Activated effector memory CD4-positive, alpha-beta T cell treated with Interleukin-2 at 50 U/mL for 16 hours (primary cell): ENCODE results near the gene ZFR.
"Not testable (repeated sequence)": the region's sequence is repeated elsewhere in the genome, so short reads cannot be mapped to it uniquely, and the experiment has no call there.

Experiments
- DNase-seq: peaks from one replicate; pipeline ENCODE4 v3.0.0-alpha.2; 2020

The ZFR gene

DNA sequence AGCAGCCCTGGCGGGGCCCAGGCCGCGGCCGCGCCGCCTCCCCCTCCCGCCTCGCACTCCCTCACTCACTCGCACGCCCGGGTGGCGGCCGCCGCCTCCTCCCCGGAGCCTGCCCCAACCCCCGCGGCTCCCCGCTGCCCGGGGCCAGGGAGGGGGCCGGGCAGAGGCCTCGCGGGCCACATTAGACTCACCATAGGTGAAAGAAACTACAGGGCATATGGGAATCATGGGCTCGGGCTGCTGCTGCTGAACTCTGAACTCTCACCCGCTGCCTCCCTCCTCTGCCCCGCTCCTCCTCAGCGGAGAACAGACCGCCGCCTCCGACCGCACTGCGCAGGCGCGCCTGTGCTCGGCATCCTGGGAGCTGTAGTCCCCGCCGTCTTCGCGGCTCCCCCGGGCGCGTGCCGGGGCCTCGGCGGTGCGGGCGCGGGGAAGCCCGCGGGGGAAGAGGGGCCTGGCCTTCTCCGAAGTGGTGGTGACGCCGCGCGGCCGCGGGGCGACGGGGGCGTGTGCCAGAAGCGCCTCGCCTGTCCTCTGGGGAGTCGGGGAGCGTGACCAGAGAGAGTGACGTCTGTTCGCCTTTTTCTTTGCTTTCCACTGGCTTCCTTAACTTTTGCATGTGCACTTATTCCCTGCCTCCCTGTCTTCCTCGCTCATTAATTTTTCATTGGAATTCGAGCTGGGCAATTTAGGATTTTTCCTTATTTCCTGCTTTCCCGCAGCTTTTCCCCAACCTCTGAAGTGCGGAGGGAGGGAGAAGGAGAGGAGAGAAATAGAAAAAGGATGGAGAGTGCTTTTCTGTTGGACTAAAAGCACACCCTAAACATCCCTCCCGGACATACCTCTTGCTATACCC, at the start of gene ZFR:
ZFR (minus strand) TSS at position 310 of the 856 bp plus-strand sequence; CDS start at position 228, 82 bp downstream.
- DNase-seq: peak; percentile 89

GRCh38 chr5:32490972-32491557, 46.5 kb upstream of the ZFR start:
- DNase-seq: no peak

- peak; percentile 40 for DNase-seq
These were observed 45.4 kb upstream of the ZFR start for GRCh38 chr5:32489791-32490562.

DNA sequence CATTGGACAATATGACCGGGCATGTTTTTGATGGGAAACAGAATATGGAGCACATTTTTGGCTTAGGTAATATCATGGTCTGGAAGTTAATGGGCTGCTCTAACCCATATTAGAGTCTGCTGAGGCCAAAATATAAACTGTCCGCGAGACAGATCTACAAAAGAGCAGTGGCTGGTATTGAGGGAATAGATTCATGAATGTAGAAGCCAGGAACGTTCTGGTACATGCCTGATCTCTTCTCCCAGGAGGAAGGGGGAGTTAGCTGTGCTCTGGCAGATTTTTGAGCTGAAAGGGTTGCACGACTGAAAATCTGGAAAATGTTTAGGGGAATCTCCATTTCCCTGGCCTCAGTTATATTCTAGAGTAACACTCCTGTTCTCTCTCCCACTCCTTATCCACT, 42.9 kb upstream of the ZFR start:
- no peak for DNase-seq

DNA sequence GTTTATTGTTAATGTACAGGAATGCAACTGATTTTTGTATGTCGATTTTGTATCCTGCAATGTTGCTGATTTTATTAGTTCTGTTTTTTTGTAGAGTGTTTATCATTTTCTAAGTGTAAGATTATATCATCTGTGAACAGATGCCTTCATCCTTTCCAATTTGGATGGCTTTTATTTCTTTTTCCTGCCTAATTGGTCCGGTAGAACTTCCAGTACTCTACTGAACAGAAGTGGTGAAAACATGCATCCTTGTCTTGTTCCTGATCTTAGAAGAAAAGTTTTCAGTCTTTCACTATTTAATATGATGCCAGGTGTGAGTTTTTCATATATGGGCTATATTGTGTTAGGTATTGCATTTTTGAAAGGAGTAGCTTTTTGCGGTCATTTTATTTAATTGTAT, 42.5 kb upstream of the ZFR start:
- no peak for DNase-seq

- DNase-seq: no peak
These were observed 37.7 kb upstream of the ZFR start for GRCh38 chr5:32482193-32482592.

GRCh38 chr5:32479096-32479495, 34.6 kb upstream of the ZFR start:
- DNase-seq: no peak

GRCh38 chr5:32476891-32477290, 32.4 kb upstream of the ZFR start:
- DNase-seq: no peak

- no peak for DNase-seq
These were observed 31.0 kb upstream of the ZFR start for GRCh38 chr5:32475334-32476097.

- DNase-seq: no peak
These were observed 29.8 kb upstream of the ZFR start for GRCh38 chr5:32474209-32474854.

DNA sequence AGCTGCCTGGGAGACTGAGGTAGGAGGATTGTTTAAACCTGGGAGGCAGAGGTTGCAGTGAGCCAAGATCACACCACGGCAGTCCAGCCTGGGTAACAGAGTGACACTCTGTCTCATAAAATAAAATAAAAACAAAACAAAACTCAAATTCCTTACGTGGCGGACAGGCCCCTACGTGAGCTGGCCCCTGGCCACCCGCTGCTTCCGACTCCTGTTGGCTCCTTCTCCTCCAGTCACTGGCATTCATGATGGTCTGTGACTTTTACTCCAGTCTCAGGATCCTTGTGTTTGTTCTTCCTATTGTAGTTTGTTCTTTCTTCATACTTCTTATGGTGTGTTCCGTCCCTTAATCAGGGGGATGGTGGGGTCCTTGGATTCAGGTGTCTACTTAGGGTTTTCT, 28.5 kb upstream of the ZFR start:
- DNase-seq: no peak

- no peak for DNase-seq
These were observed 27.2 kb upstream of the ZFR start for GRCh38 chr5:32471784-32472183.

DNA sequence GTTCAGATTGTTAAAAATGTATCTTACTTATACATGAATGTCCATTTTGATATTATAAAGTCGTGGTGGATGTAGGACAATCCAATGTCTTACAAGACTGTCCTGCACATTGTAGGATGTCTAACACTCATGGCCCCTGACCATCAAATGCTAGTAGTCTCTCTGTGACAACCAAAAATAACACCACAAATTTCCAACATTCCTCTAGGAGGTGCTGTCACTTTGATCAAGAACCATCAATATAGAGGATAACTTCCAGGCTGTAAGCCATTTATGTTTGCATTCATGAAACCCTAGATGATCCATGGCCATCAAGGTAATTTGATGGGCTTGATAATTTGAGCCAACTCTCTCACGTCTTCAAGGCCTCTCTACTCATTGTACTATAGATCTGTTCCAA, 20.5 kb upstream of the ZFR start:
- no peak for DNase-seq

GRCh38 chr5:32462618-32463017, 18.1 kb upstream of the ZFR start:
- no peak for DNase-seq

DNA sequence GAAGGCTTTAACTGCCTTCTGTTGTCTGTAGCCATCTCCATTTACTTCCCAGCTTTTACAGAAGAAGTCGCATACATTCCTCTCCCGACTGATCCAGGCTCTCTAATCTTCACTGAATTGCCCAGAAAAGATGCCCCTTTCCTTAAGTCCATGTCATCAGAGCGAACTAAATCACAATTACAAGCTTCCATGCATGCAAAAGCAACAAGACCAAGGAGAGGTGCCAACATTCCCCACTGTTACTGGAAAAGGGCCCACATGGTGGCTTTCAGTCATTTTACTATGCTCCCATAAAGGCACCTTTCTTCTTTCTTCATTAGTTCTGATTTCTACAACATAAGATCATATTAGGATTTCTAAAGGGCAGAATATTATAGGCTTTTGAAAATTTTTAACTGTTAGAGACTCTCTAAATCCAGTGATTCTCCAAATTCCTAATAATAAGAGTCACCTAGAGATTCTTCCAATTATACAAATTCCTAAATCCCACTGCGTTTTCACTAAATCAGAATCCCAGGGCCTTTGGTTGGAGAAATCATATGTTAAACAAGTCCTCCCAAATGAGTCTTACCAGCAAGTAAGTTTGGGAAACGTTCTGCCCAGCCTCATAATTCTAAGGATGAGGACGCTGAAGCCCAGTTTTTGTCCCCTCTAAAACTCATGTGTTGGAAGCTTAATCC, 17.0 kb upstream of the ZFR start:
- DNase-seq: no peak

DNA sequence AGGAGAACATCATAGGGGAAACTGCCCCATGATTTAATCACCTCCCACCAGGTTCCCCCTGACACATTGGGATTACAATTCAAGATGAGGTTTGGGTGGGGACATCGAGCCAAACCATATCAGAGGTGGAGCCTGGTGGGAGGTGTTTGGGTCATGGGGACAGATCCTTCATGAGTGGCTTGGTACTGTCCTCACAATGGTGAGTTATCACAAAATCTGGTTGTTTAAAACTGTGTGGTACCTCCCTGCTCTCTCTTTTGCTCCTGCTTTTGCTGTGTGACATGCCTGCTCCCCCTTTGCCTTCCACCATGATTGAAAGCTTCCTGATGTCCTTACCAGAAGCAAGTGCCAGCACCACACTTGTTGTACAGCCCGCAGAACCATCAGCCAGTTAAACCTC, 16.2 kb upstream of the ZFR start:
- DNase-seq: no peak

DNA sequence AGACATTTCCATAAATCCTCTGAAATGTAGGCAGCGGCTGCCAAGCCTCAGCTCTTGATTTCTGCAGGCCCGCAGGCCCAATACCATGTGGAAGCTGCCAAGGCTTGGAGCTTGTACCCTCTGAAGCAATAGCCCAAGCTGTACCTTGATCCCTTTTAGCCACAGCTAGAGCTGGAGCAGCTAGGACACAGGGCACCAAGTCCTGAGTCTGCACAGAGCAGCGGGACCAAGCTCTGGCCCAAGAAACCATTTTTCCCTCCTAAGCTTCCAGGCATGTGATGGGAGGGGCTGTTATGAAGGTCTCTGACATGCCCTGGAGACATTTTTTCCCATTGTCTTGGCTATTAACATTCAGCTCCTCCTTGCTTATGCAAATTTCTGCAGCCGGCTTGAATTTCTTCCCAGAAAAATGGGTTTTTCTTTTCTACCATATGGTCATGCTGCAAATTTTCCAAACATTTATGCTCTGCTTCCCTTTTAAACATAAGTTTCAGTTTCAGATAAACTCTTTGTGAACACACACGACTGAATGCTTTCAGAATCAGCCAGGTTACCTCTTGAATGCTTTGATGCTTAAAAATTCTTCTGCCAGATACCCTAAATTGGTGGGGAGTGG, 14.4 kb upstream of the ZFR start:
- no peak for DNase-seq

DNA sequence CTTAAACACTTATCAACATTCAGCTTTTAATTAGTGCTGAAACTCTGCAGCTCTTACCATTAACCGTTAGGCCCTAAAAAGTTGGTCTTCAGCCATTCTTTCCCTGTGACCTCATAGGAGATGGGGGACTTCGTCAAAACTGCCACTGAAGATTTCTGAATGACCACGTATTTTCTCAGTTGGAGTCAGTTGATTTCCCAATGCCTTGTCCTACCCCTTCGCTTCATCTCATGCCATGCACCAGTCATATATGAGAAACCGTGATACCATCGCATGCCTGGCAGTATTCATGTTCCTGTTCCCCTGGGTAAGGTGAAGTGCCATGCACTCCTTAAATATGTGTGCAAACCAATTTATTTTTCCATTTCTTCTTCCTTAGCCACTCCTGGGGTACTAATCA, 10.8 kb upstream of the ZFR start:
- no peak for DNase-seq

DNA sequence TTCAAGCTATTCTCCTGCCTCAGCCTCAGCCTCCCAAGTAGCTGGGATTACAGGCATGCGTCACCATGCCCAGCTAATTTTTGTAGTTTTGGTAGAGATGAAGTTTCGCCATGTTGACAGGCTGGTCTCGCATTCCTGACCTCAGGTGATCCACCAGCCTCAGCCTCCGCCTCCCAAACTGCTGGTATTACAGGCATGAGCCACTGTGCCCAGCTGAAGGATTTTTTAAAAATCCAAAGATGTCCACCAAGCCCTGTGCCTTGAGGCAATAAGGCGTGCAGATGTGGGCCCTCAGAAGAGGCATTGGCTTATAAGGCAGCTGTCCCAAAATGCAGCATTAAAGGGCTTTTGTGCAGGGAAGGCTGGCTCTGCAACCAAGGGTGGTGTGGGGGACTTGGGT, 10.3 kb upstream of the ZFR start:
- DNase-seq: no peak

DNA sequence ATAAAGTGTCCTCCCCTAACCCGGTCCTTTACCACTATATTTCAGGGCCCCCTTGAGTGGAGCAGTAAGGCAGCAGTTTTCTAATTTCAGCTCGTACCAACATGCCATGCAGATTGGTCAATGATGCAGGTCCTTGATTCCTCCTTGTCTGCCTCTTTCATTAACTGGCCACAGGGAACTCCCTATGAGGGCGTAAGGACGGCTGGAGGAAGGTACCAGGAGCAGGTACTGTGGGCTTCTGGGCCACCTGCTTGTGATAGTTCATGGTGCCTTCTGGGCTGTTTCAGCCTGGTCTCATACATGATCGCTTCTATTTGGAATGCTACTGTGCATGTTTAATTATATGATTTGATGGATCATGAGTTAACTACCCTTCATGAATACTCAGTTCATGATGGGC, 9.4 kb upstream of the ZFR start:
- DNase-seq: no peak

DNA sequence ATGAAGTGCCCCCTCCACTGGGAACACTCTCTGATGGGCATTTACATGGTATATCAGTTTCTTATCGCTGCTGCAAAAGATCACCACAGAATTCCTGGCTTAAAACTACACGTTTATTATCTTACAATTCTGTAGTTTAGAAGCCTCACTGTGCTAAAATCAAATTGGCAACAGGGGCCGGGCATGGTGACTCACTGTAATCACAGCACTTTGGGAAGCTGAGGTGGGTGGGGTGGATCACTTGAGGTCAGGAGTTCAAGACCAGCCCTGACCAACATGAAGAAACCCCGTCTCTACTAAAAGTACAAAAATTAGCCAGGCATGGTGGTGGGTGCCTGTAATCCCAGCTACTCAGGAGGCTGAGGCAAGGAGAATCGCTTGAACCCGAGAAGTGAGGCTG, 7.8 kb upstream of the ZFR start:
- not testable (repeated sequence) for DNase-seq

- DNase-seq: no peak
These were observed 6.4 kb upstream of the ZFR start for GRCh38 chr5:32450952-32451351.
